Urothelium cell line (cell line): ENCODE measurements around the gene ITPK1.
"Not testable (repeated sequence)": the region's sequence is repeated elsewhere in the genome, so short reads cannot be mapped to it uniquely, and the experiment has no call there.

Experiments
- DNase-seq: peaks from one replicate; pipeline ENCODE4 v3.0.0; 2011; ENCODE audit warnings: low spot score, mixed read lengths
- FAIRE-seq: peaks from 2 replicates; lab custom pipeline; 2011; peaks lifted over from hg19 to GRCh38; lab: Jason Lieb, UNC

The ITPK1 gene

DNA sequence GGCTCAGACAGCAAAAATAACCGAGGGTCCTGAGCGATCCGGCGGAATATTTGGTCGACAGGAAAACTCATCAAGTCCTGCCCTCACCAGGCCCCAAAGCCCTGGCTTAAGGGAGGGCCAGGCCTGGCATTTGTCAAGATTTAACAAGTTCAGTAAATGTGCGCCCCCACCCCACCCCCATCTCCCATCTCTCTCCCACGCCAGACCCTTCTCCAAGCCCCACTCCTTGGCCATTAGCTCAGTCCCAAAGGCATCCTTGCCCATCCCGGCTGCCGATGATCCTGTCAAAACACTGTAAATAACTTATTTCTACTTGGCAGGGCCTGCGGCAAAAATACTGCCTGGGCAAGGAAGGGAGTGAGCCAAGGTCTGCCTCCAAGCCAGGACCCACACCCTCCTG lies 52.8 kb downstream of the ITPK1 start:
- FAIRE-seq (no peak), DNase-seq (no peak)

DNA sequence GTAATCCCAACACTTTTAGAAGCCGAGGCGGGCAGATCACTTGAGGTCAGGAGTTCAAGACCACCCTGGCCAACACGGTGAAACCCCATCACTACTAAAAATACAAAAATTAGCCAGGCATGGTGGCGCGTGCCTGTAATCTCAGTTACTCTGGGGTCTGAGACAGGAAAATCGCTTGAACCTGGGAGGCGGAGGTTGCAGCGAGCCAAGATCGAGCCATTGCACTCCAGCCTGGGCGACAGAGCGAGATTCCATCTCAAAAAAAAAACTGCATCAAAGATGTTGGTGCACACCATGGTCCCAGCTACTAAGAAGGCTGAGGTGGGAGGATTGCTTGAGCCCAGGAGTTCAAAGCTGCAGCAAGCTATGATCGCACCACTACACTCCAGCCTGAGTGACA lies 53.7 kb downstream of the ITPK1 start:
- DNase-seq, FAIRE-seq: not testable (repeated sequence)

DNA sequence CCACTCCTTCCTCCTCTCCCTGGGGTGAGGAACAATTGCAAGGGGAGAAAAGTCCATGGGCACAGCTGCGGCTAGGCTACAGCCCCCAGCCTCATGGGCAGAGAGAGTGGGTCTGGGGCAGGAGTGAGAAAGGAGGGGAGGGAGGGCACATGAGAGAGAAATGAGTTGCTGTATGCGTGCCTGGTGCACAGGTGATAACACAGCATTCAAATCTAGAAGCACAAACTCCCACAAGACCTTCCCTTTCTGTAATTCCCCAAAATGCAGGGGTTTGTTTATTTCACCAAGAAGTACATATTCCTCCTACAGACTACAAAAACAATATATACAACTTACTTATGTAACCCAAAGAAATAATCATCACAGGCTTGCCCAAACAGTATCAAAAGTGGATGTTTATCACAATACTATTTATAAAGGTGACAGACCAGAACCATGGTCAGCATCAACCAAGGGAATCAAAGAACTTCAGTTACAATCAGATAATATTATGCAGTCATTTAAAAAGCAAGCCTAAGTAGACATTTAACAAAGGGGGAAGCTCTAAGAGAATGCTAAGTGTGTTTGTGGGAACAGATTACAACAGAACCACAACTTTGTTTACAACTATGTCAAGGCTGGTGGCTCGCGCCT lies 54.2 kb downstream of the ITPK1 start:
- DNase-seq = no peak
- no peak for FAIRE-seq

DNA sequence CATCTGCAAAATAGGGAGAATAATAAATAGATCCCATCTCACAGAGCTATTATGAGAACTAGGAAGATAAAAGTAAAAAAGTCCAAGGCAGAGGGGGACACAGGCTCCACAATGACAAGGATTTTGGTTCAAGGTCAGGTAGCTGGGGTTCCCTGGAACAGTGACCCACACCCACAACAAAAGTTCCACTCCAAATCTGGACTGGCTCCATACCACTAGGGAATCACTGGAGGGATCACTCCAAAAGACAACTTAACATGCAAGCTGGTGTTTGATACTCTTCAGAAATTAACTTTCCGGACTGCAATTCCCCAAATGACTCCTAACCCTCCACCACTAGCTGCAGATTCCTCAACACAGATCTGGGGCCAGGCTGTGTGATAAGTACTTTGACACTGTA lies 54.9 kb downstream of the ITPK1 start:
- FAIRE-seq = no peak

DNA sequence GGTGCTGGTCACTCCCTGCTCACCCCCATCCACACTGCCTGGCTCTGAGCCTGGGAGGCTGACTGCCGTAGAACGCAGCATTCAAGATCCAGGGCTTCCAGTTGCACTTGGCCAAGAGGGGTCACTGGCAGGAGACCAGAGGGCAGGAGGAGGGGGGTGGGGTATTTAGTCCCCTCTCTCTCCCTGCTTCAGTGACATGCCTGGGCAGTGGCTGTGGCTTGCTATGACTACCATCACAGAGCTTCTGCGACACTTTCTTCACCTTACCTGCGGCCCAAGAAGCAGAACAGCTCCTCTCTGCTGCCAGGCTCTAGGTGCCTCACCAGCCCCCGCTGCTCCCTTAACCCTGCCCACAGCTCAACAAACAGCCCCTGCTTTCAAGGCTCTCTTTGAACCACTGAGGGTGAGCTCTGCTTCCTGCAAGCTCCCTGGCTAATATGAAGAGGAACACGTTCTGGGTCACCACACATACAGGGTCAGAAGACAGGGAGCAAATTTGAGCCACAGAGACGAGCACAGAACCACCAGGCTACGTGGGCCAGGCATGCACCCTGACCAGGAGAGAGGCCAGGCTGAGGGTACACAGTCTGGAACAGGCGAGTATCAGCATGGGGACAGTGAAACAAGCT lies 55.7 kb downstream of the ITPK1 start:
- DNase-seq (no peak), FAIRE-seq (no peak)

More for the DNA sequence above, 54.9 kb downstream of the ITPK1 start:
- DNase-seq = no peak

DNA sequence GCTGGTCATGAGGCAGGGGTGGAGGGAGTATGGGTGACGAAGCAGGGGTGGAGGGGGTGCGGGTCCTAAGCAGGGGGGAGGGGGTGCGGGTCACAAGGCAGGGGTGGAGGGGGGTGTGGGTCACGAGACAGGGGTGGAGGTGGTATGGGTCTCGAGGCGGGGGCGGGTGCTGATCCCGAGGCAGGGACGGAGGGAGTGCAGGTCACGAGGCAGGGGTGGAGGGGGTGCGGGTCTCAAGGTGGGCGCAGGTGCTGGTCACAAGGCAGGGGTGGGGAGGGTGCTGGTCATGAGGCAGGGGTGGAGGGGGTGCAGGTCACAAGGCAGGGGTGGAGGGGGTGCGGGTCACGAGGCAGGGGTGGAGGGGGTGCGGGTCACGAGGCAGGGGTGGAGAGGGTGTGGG lies 56.5 kb downstream of the ITPK1 start:
- no peak for FAIRE-seq
- DNase-seq = no peak

DNA sequence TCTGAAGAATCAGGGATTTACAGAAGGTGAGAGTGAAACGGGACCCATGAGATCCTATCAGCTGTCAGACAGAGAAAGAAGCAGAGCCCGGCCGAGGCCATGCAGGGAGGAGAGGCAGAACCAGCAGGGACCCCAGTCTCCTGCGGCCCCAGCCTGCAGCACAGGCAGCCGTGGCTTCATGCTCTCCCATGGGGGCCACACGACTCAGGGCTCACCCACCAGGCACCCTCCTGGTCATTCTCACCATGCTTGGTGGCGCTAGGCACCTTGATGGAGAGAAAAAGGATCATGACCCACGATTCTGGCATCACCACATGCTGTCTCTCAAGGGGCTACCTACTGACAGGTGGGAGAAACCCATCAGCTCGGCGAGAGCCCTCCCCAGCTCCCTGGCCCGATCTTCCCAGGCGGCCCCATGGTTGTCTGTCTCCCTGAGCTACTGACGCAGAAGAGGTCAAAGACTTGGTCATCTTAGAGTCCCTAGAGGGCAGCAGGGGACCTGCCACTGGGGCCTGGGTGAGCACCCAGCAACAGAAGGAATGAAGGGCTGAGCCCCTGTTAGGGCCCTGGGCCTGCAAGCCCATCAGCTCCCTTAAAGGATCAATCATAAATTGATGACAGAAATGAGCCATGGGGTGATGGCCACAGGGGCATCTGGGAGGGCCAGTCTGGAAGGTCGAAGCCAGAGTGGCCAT lies 58.0 kb downstream of the ITPK1 start:
- no peak for DNase-seq
- no peak for FAIRE-seq

DNA sequence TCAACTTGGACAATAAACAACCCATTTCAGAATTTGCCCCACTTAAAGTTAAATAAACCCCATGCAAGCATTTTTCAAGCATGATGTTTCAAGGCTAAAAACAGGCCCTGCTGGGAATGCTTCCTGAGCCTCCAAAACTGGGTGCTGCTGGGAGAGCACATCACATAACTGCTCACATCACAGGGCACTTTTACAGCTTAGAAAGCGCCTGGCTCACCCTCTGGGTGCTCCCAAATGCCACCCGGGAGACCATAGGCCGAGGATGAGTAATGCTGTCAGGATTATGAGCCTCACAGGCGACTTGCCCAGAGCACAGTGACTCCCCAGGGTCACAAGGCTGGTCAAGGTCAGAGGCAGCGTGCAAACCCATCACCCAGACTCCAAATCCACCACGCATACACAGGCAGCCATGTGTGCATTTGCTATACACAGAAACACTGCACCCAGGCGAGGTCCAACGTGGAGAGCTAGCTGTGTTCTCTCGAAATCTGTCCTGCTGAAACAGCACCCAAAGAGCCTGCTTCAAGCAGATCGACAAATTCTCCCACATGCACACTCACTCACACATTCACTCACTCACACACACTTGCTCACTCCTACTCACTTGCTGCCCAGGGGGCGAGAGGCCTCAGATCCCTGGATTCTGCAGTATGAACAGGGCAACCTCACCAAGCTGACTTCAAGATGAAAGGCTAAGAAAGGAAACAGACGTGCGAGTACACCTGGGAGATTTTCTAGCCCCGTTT lies 58.7 kb downstream of the ITPK1 start:
- FAIRE-seq = no peak
- DNase-seq = no peak

DNA sequence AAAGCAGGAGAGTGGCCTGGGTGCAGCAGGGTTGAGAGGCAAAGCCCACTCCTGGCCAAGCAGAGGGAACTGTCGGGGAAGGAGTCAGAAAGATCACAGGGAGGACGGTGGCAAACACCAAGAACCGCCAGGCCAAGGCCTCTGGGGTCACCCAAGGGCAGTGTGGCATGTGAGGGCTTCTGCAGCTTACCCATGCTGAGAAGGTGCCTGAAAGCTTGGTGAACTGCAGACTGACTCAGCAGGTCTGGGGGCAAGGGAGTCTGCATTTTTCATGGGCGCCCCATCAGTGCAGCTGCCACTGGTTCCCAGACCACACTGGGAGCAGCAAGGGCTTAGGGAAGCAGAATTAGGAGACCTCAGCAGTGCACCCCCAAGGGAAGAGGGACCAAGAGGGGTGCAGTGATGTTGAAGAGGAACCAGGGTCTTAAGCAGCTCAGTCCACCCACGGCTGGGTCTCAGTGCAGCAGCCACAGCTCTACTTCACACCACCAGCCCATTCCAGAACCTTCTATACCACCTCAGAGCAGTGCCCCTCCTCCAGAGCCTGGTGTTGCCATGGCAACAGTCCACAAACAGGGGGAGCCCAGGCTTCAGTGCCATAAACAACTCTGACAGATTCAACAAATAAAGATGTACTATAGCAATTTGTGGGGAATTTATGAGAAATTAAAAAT lies 59.4 kb downstream of the ITPK1 start:
- FAIRE-seq (no peak), DNase-seq (no peak)

DNA sequence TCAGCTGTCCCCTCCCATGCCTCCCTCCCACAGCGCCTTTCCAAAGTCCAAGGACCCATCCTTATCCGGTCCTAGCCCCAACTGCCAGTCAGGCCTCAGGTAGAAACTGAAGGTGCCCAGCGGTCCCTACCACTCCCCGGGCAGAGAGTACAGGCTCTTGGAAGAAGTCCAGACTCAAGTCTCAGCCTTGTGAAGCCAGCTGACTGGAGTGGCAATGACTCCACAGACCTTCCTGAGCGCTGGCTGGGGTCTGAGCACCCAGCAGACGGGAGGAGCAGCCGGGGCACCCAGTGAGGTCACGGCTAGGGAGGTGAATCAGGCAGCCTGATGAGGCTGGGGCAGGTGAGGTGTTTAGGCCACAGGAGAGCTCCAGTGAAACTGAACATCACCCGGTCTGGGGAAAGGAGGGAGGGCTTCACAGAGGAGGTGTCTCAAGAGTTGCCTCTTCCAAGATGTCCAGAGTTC lies 60.0 kb downstream of the ITPK1 start:
- FAIRE-seq = no peak
- no peak for DNase-seq

DNA sequence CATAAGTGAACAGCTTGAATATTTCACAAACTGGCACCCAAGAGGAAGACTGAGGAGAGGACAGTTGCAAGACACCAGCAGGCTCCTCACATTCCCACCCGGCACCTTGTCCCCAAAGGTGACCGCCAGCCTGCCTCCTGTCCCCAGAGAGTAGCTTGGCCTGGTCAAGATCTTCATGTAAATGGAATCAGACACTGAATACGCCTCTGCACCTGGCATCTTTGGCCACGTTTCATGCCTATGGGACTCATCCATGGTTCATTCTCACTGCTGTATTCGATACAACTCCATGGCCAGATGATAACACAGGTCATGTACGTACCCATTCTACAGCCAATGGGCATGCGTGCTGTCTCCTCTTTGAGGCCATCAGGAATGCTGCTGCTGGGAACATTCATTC lies 60.8 kb downstream of the ITPK1 start:
- no peak for FAIRE-seq
- DNase-seq = no peak

DNA sequence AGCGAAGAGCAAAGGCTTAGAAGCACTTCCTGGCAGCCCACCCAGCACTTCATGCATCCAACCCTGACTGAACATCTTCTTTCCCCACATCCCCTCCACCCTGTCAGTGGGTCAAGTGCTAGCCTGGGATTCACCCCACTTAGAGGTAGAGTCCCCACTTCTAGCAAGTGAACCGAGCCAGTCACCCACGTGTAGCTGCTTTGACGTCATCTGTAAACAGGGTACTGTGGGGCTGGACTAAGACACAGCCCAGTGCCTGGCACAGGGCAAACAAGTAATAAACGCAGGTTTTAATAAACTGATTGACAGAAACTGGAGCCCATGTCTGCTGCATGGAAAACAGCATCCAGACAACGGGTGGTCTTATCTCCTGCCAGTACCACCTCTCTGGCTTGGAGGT lies 61.7 kb downstream of the ITPK1 start:
- FAIRE-seq = no peak
- DNase-seq = no peak

DNA sequence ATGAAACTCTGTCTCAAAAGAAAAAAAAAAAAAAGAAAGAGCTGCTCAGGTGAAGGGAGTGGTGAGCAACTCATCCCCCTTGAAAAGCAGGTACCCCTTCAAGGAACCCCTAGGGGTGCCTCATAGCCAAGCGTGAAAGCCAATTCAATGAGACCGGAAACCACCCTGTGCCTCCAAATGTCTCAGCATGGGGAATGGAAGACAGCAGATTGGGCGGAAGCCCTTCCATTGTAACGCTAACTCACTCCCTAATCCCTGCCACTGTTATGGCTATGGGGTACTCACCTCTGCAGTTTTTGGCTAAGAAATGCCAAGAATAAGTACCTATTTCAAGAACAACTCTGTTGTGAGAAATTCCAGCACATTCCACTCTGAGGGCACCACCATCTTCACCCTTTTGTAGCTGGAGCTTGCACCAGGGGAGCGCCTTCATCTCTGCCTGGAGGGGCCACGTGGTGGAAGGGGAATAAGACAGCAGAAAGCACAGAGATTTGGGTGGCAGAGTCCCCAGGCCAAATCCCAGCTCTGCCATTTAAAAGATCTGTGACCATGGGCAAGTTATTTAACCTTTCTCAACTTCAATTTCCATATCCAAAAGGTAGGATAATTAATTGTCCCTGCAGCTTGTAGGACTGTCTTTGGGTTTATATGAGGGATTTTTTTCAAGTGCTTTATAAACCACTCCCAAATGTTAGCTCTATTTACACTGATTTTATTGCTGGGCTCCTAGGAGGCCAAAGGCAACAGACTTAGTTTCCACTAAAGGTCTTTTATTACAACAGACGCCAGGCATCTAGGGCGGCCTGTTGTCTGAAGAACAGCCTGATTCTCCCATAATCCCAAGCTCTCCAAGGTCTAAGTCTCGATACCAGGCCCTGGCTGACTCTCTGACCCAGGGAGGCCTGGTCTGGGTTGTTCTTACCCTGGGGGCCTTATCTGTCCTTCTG lies 63.9 kb downstream of the ITPK1 start:
- no peak for DNase-seq

DNA sequence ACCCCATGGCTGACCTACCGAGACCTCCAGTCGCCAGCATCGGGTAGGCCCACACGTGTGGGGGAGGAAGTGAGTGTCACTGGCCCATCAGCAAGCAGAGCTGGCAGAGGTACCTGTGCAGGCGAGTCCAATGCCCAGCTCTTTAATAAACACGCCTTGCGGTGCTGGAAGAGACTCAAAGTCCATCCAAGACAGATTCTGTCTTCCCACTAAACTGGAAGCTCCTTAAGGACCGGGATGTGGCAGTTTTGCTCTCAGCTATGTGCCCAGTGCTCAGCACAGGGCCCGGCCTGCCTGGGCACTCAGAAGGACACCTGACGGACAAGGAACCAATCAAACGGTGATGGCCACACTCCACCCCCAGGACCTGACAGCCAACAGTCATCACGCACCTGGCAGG lies 65.0 kb downstream of the ITPK1 start:
- DNase-seq = no peak
- FAIRE-seq = no peak

More for the DNA sequence above, 63.9 kb downstream of the ITPK1 start:
- no peak for FAIRE-seq

DNA sequence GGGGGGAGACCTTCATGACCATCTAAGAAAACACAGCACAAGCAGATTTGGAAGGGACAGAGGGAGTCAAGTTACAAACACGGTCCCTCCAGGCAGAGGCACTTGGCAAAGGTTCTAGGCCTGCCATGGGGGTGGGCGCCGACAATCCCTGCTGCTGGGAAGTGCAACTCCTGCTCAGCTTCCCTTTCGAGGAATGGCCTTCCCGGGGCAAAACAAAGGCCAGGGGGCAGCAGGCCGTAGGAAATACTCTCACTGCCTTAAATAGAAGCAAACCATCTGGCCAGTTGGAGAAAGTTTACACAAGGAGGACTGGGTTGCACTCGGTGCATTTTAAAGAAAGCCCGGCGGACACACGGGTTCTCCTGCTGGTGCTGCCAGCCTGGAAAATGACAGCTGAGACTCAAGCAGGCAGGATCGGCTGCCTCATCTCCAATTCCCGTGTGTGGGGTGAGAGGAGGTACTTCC lies 65.8 kb downstream of the ITPK1 start:
- FAIRE-seq (no peak), DNase-seq (no peak)

DNA sequence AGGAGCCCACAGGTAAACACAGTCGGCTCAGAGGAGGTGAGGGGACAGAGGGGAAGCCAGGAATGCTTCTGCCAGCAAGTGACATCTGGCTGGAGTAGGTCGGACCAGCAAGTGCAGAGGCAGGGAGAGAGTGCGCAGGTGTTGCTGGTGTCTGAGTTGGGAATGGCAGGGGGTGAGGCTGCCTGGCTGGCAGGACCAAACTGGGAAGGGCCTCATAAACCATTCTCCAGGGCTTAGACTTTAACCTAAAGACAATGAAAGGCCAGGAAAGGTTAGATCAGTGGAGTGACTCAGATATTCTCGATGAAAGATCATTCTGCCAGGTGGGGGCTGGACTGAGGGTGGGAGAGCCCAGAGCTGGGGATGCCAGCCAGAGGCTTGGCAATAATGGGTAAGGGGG lies 66.4 kb downstream of the ITPK1 start:
- FAIRE-seq = no peak
- no peak for DNase-seq

DNA sequence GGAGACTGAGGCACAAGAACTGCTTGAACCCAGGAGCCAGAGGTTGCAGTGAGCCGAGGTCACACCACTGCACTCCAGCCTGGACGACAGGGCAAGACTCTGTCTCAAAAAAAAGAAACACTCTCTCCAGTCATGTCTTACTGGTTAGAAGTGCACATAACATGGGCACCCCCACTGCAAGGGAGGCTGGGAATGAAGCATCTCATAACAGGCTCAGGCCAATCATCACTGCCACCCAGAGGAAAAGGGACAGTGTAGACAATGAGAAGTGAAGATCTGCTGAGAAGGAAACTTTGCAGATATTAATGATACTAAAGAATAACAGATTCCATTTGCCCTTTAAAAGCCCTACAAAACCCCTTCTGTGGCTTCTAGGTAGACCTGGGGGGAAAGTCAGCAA lies 66.9 kb downstream of the ITPK1 start:
- DNase-seq = no peak
- FAIRE-seq = no peak

DNA sequence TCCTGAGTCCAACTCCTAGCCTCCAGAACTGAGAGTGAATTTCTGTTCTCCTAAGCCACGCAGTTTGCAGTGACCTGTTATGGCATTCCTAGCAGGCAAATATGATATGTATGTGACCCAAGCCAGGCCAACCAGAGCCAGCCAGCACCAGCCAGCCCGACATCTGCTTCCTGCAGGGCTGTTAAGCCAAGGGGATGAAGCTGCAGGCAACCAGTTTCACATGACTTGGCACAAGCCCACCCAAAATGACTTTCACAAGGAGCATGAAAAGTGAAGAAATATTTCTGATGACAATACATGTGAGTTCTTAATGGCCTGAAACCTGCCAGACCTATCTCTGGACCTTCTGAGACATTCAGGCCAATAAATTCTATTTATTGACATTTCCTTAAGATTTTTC lies 68.1 kb downstream of the ITPK1 start:
- no peak for DNase-seq
- FAIRE-seq = no peak

DNA sequence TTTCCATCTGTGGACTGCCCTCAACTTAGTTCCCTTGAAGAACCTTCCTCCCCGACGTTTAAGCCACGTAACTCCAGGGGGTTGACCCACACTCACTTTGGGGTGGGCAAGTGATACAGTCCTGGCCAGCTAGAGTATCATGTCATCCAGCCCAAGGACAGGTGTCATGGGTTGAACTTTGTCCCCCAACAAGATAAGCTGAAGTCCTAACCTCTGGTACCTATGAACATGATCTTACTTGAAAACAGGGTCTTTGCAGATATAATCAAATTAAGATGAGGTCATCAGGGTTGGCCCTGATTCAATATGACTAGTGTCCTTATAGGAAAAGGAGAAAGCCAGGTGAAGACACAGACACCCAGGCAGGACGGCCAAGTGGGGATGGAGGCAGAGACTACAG lies 68.6 kb downstream of the ITPK1 start:
- DNase-seq = no peak
- FAIRE-seq = no peak

DNA sequence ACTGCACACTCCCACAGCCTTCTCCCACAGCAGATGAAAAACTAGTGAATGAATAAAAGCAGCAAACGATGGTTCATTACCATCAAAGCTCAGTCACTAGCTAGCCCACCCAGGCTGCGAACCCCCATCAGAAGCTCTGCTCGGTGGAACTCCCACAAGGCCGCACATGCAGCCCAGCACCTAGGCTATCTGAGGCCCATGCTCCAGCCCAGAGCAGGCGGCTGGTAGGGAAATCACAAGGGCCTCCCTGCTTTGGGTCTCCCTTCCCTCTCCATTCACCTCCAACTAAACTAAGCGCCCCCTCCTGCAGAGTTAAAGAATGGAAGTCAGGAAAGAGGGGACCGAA lies 69.0 kb downstream of the ITPK1 start:
- DNase-seq (no peak), FAIRE-seq (no peak)
